Mesenchymal stem cell (in vitro differentiated cells and primary cell): Measurements from ENCODE around the gene PLEKHG2.
A peak's percentile ranks its signal among the peaks of the same experiment; 100 is the strongest.

Source experiments
- DNase-seq: peaks from one replicate; pipeline ENCODE4 v3.0.0-alpha.2; 2013
- H2AFZ ChIP-seq: one replicate; pipeline ENCODE4 v1.6.1; 2013; ENCODE audit warnings: low read depth, mild to moderate bottlenecking, control low read depth, inconsistent platforms, low read length, moderate library complexity
- H2AK5ac ChIP-seq: 2 replicates; pipeline ENCODE4 v1.6.1; 2013; ENCODE audit warnings: low read length, moderate library complexity, mild to moderate bottlenecking, inconsistent platforms; ENCODE audit not compliant: severe bottlenecking
- H2BK120ac ChIP-seq: one replicate; pipeline ENCODE4 v1.6.1; 2013; ENCODE audit warnings: low read depth, mild to moderate bottlenecking, inconsistent platforms, low read length, moderate library complexity
- H2BK12ac ChIP-seq, 2 experiments: one replicate each; pipeline ENCODE4 v1.6.1; 2013; ENCODE audit warnings: inconsistent platforms in 2 of 2, low read length in 2 of 2, mild to moderate bottlenecking in 2 of 2, moderate library complexity in 2 of 2, control low read depth in 1 of 2
- H2BK15ac ChIP-seq: one replicate; pipeline ENCODE4 v1.6.1; 2013; ENCODE audit warnings: mild to moderate bottlenecking, low read depth, inconsistent platforms; ENCODE audit not compliant: poor library complexity, severe bottlenecking
- H2BK5ac ChIP-seq: 2 replicates; pipeline ENCODE4 v1.6.1; 2013; ENCODE audit warnings: low read depth, mild to moderate bottlenecking, low read length, control low read depth, inconsistent platforms; ENCODE audit not compliant: poor library complexity, severe bottlenecking
- H3K14ac ChIP-seq, 2 experiments: one replicate each; pipeline ENCODE4 v1.6.1; 2013; ENCODE audit warnings: inconsistent platforms in 2 of 2, low read length in 2 of 2, control low read depth in 1 of 2, mild to moderate bottlenecking in 1 of 2, moderate library complexity in 1 of 2
- H3K18ac ChIP-seq, 2 experiments: one replicate each; pipeline ENCODE4 v1.6.1; 2013; ENCODE audit warnings: inconsistent platforms in 2 of 2, low read length in 2 of 2, control low read depth in 1 of 2, low read depth in 1 of 2, mild to moderate bottlenecking in 1 of 2
- H3K23ac ChIP-seq, 2 experiments: one replicate each; pipeline ENCODE4 v1.6.1; 2013; ENCODE audit warnings: inconsistent platforms in 2 of 2, low read length in 2 of 2, mild to moderate bottlenecking in 2 of 2, moderate library complexity in 2 of 2, control low read depth in 1 of 2
- H3K27ac ChIP-seq: 2 replicates; pipeline ENCODE4 v1.5.1; 2013; ENCODE audit warnings: mild to moderate bottlenecking, moderate library complexity, low read length, control low read depth, inconsistent platforms; ENCODE audit not compliant: poor library complexity, severe bottlenecking
- H3K27me3 ChIP-seq, 2 experiments: 2 replicates each; pipeline versions ENCODE4 v1.6.1 to v1.7.0; 2013; ENCODE audit warnings: low read length in 2 of 2, mild to moderate bottlenecking in 2 of 2, moderate library complexity in 2 of 2, control low read depth in 1 of 2, inconsistent platforms in 1 of 2; ENCODE audit not compliant: control insufficient read depth in 1 of 2, insufficient read depth in 1 of 2
- H3K36me3 ChIP-seq, 2 experiments: 2 replicates each; pipeline versions ENCODE4 v1.6.1 to v1.7.0; 2013; ENCODE audit warnings: low read length in 2 of 2, control low read depth in 1 of 2, inconsistent platforms in 1 of 2, low read depth in 1 of 2, mild to moderate bottlenecking in 1 of 2; ENCODE audit not compliant: insufficient read depth in 2 of 2, control insufficient read depth in 1 of 2
- H3K4ac ChIP-seq, 2 experiments: one replicate each; pipeline ENCODE4 v1.6.1; 2013; ENCODE audit warnings: inconsistent platforms in 2 of 2, low read length in 2 of 2, mild to moderate bottlenecking in 2 of 2, moderate library complexity in 2 of 2, control low read depth in 1 of 2, low read depth in 1 of 2
- H3K4me1 ChIP-seq: 2 replicates; pipeline ENCODE4 v1.6.1; 2013; ENCODE audit warnings: low read depth, low read length, control low read depth; ENCODE audit not compliant: control insufficient read depth, insufficient read depth
- H3K4me2 ChIP-seq: 2 replicates; pipeline ENCODE4 v1.6.1; 2013; ENCODE audit warnings: low read length, mild to moderate bottlenecking, inconsistent platforms; ENCODE audit not compliant: poor library complexity, severe bottlenecking
- H3K4me3 ChIP-seq, 2 experiments: 2 replicates each; pipeline versions ENCODE4 v1.5.1 to v1.7.0; 2013; ENCODE audit warnings: low read length in 2 of 2, mild to moderate bottlenecking in 2 of 2, control low read depth in 1 of 2, low read depth in 1 of 2; ENCODE audit not compliant: insufficient read depth in 1 of 2
- H3K79me1 ChIP-seq: replicated peaks from 2 replicates; pipeline ENCODE4 v1.6.1; 2013; ENCODE audit warnings: mild to moderate bottlenecking, control low read depth, low read length, inconsistent platforms; ENCODE audit not compliant: poor library complexity, severe bottlenecking
- H3K9ac ChIP-seq: 2 replicates; pipeline ENCODE4 v1.7.0; 2013; ENCODE audit warnings: mild to moderate bottlenecking, low read length, moderate library complexity
- H3K9me3 ChIP-seq: 2 replicates; pipeline ENCODE4 v1.7.0; 2013; ENCODE audit warnings: mild to moderate bottlenecking, low read length; ENCODE audit not compliant: control insufficient read depth
- H4K8ac ChIP-seq: one replicate; pipeline ENCODE4 v1.6.1; 2013; ENCODE audit warnings: inconsistent platforms, mild to moderate bottlenecking, low read length, moderate library complexity
- H4K91ac ChIP-seq: one replicate; pipeline ENCODE4 v1.6.1; 2013; ENCODE audit warnings: mild to moderate bottlenecking, low read length, inconsistent platforms
- WGBS: methylation state at CpG from one replicate; pipeline ENCODE4 v1.1.7; 2013; ENCODE audit warnings: mixed read lengths; 5-methylcytosine and 5-hydroxymethylcytosine counted together

Gene PLEKHG2

DNA sequence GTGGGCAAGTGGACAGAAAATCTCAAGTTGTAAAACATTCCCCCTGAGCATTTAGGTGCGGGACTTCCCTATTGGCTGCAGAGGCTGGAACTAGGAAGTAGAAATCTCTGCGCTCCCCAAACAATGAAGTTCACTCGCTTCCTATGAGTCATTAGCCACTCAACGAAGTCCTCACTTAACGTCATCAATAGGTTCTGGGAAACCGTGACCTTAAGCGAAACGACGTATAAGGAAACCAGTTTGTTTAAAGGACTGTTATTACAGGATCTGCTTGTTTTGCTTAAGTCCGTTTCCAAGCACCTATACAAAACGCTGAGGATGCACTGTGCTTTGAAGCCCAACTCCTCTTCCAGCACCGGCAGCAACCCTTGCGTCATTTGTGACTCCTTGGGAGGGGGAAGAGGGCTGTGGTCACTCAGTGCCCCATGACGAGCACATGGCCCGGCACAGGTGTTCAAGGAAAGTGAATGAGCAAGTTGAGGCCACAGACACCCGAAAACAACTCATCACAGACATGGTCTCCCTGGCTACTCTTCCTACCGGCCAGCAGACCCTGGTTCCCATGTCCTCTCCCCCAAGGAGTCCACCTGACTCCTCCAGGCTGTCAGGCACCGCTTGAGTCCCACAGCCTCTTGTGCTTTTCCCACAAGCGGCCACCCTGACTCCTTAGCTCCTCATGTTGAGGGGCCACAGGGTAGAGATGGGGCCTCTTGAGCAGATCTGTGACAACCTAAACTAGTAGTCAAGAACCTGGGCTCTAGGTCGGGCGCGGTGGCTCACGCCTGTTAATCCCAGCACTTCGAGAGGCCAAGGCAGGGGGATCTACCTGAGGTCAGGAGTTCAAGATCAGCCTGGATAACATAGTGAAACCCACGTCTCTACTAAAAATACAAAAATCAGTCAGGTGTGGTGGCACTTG, 18.5 kb downstream of the PLEKHG2 start:
- WGBS, result 32% methylated on average over 24 of the region's 25 CpGs
- peak overlapping the region; percentile 94 for H2BK15ac ChIP-seq
- H3K4me2 ChIP-seq, result no peak overlapping the region
- H3K4me3 ChIP-seq, result no peak overlapping the region
- H3K36me3 ChIP-seq, result peaks cover 33 to 39% of the 10 kb centered on the region in 2 experiments
- H3K14ac ChIP-seq, result peak overlapping the region in 1 of 2 experiments; percentile 35
- peaks cover 42% of the 10 kb centered on the region for H3K4me1 ChIP-seq
- H2BK120ac ChIP-seq, result peak overlapping the region; percentile 80
- H3K9me3 ChIP-seq, result no peaks in the 10 kb centered on the region
- peaks cover 6% of the 10 kb centered on the region for H3K79me1 ChIP-seq
- peak overlapping the region; percentile 93 for H2BK5ac ChIP-seq
- peak overlapping the region; percentile 96 for H2AK5ac ChIP-seq
- H3K4ac ChIP-seq, result peak overlapping the region; percentile 71 to 82
- H2AFZ ChIP-seq, result no peak overlapping the region
- H3K18ac ChIP-seq, result peak overlapping the region; percentile 80 to 85
- peak; percentile 100 for DNase-seq
- peak overlapping the region; percentile 44 for H4K91ac ChIP-seq
- no peak overlapping the region for H3K9ac ChIP-seq
- no peaks in the 10 kb centered on the region for H3K27me3 ChIP-seq
- peak overlapping the region; percentile 95 for H4K8ac ChIP-seq
- peak overlapping the region in 1 of 2 experiments; percentile 23 for H3K23ac ChIP-seq
- H3K27ac ChIP-seq, result peak overlapping the region; percentile 98
- H2BK12ac ChIP-seq, result peak overlapping the region; percentile 69 to 75

DNA sequence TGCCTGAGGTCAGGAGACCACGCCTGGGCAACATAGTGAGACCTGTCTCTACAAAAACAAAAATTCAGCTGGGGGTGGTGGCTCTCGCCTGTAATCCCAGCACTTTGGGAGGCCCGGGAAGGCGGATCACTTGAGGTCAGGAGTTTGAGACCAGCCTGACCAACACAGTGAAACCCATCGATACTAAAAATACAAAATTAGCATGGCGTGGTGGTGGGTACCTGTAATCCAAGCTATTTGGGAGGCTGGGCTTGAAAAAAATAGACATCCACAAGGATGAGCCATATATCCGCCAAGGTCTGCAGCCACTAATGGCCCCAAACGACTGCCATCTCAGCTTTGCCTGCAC, 20.2 kb downstream of the PLEKHG2 start:
- Histone ChIP-seq H3K18ac (no peak overlapping the region), H3K14ac (no peak overlapping the region), H2BK15ac (no peak overlapping the region), H2BK5ac (no peak overlapping the region), H3K27me3 (no peaks in the 10 kb centered on the region), H2AFZ (no peak overlapping the region), H2BK120ac (no peak overlapping the region), H2AK5ac (no peak overlapping the region), H4K91ac (no peak overlapping the region), H3K27ac (no peak overlapping the region), H2BK12ac (no peak overlapping the region), H3K79me1 (peaks cover 12% of the 10 kb centered on the region), H3K4ac (no peak overlapping the region), H3K9me3 (no peaks in the 10 kb centered on the region), H3K4me2 (no peak overlapping the region), H4K8ac (no peak overlapping the region), H3K4me1 (peaks cover 40% of the 10 kb centered on the region), H3K4me3 (no peak overlapping the region), H3K36me3 (peaks cover 33 to 35% of the 10 kb centered on the region in 2 experiments), H3K23ac (no peak overlapping the region), H3K9ac (no peak overlapping the region)
- WGBS, result 98% methylated on average over 7 of the region's 8 CpGs
- DNase-seq, result no peak

DNA sequence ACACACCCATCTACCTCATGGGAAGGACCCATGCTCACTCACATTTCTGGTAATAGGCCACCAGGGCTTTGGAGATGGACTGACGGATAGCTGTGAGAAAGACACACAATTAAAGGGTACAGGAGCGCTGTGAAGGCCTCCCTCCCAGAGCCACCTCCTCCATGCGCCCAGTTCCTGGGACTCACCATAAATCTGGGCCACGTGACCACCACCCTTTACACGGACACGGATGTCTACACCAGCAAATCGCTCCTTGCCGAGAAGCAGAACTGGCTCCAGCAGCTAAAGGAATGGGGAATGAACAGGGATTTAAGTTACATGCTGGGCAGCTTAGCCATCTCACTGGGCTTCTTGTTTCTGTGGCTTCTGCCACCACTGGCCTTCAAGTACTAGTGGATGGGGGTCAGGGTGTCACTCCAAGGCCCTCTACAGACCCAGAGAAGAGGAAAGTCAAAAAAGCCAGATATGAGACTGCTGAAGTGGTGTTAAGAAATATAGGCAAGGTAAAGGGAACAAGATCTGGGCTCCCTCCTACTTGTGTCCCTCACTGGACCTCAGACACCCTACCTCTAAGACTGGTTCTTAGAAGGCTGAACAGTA, 21.1 kb downstream of the PLEKHG2 start:
- 97% methylated on average over 8 of the region's 8 CpGs for WGBS
- H2BK5ac ChIP-seq, result no peak overlapping the region

More for the DNA sequence above, 21.1 kb downstream of the PLEKHG2 start:
- no peak overlapping the region for H2AK5ac ChIP-seq
- no peak for DNase-seq
- H3K4me2 ChIP-seq, result no peak overlapping the region
- H3K4me1 ChIP-seq, result peaks cover 36% of the 10 kb centered on the region
- no peak overlapping the region for H3K27ac ChIP-seq
- no peak overlapping the region for H2BK12ac ChIP-seq
- no peak overlapping the region for H3K4me3 ChIP-seq
- H4K8ac ChIP-seq, result no peak overlapping the region
- no peak overlapping the region for H4K91ac ChIP-seq
- no peaks in the 10 kb centered on the region for H3K9me3 ChIP-seq
- H3K23ac ChIP-seq, result no peak overlapping the region
- H3K9ac ChIP-seq, result peak overlapping the region; percentile 99
- peaks cover 33 to 35% of the 10 kb centered on the region in 2 experiments for H3K36me3 ChIP-seq
- H2BK120ac ChIP-seq, result no peak overlapping the region
- no peak overlapping the region for H2BK15ac ChIP-seq
- no peaks in the 10 kb centered on the region for H3K27me3 ChIP-seq
- no peak overlapping the region for H3K18ac ChIP-seq
- peaks cover 13% of the 10 kb centered on the region for H3K79me1 ChIP-seq
- H2AFZ ChIP-seq, result no peak overlapping the region
- no peak overlapping the region for H3K14ac ChIP-seq
- no peak overlapping the region for H3K4ac ChIP-seq
